ENCODE data around the gene CXCL9.
"Not testable (repeated sequence)": the region's sequence is repeated elsewhere in the genome, so short reads cannot be mapped to it uniquely, and the experiment has no call there.

- not testable (repeated sequence) for TF ChIP-seq CTCF (IDR thresholded peaks at IDR 0.05; ENCODE audit: low read length); EZH2 (optimal IDR thresholded peaks at IDR 0.05; ENCODE audit: low read depth, low read length)
These were observed 37.4 kb upstream of the CXCL9 start for GRCh38 chr4:76044686-76045085.

Data from MM.1S (cell line).